ENCODE measurements around the gene NUDT19.
"Not testable (repeated sequence)": the region's sequence is repeated elsewhere in the genome, so short reads cannot be mapped to it uniquely, and the experiment has no call there.

DNA sequence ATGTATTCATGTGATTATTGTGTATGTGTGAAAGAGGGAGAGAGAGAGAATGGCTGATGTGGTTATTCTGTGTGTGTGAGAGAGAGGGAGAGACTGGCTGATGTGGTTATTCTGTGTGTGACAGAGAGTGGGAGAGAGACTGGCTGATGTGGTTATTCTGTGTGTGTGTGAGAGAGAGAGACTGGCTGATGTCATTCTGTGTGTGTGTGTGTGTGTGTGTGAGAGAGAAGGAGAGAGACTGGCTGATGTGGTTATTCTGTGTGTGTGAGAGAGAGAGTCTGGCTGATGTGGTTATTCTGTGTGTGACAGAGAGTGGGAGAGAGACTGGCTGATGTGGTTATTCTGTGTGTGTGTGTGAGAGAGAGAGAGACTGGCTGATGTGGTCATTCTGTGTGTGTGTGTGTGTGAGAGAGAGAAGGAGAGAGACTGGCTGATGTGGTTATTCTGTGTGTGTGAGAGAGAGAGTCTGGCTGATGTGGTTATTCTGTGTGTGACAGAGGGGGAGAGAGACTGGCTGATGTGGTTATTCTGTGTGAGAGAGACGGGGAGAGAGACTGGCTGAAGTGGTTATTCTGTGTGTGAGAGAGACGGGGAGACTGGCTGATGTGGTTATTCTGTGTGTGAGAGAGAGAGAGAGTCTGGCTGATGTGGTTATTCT, 54.1 kb downstream of the NUDT19 start:
- TF ChIP-seq, protein P1, sequence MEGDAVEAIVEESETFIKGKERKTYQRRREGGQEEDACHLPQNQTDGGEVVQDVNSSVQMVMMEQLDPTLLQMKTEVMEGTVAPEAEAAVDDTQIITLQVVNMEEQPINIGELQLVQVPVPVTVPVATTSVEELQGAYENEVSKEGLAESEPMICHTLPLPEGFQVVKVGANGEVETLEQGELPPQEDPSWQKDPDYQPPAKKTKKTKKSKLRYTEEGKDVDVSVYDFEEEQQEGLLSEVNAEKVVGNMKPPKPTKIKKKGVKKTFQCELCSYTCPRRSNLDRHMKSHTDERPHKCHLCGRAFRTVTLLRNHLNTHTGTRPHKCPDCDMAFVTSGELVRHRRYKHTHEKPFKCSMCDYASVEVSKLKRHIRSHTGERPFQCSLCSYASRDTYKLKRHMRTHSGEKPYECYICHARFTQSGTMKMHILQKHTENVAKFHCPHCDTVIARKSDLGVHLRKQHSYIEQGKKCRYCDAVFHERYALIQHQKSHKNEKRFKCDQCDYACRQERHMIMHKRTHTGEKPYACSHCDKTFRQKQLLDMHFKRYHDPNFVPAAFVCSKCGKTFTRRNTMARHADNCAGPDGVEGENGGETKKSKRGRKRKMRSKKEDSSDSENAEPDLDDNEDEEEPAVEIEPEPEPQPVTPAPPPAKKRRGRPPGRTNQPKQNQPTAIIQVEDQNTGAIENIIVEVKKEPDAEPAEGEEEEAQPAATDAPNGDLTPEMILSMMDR (optimal IDR thresholded peaks at IDR 0.05 in 1 of 3, IDR thresholded peaks at IDR 0.05 in 1 of 3, conservative IDR thresholded peaks at IDR 0.05 in 1 of 3; ENCODE audit: extremely low read depth in 1 of 3, insufficient read depth in 2 of 3, low read length in 3 of 3) = not testable (repeated sequence)
- not testable (repeated sequence) for TF ChIP-seq EZH2 (IDR thresholded peaks at IDR 0.05; ENCODE audit: low read length)

Measured in keratinocyte (primary cell).